Mesenchymal stem cell (in vitro differentiated cells and primary cell): ENCODE data around the gene KRT83.
"Not testable (repeated sequence)": the region's sequence is repeated elsewhere in the genome, so short reads cannot be mapped to it uniquely, and the experiment has no call there.

ENCODE experiments used
- DNase-seq: peaks from one replicate; pipeline ENCODE4 v3.0.0-alpha.2; 2013
- H2AFZ ChIP-seq: one replicate; pipeline ENCODE4 v1.6.1; 2013; ENCODE audit warnings: low read depth, mild to moderate bottlenecking, control low read depth, inconsistent platforms, low read length, moderate library complexity
- H2AK5ac ChIP-seq: 2 replicates; pipeline ENCODE4 v1.6.1; 2013; ENCODE audit warnings: low read length, moderate library complexity, mild to moderate bottlenecking, inconsistent platforms; ENCODE audit not compliant: severe bottlenecking
- H2BK120ac ChIP-seq: one replicate; pipeline ENCODE4 v1.6.1; 2013; ENCODE audit warnings: low read depth, mild to moderate bottlenecking, inconsistent platforms, low read length, moderate library complexity
- H2BK12ac ChIP-seq, 2 experiments: one replicate each; pipeline ENCODE4 v1.6.1; 2013; ENCODE audit warnings: inconsistent platforms in 2 of 2, low read length in 2 of 2, mild to moderate bottlenecking in 2 of 2, moderate library complexity in 2 of 2, control low read depth in 1 of 2
- H2BK15ac ChIP-seq: one replicate; pipeline ENCODE4 v1.6.1; 2013; ENCODE audit warnings: mild to moderate bottlenecking, low read depth, inconsistent platforms; ENCODE audit not compliant: poor library complexity, severe bottlenecking
- H2BK5ac ChIP-seq: 2 replicates; pipeline ENCODE4 v1.6.1; 2013; ENCODE audit warnings: low read depth, mild to moderate bottlenecking, low read length, control low read depth, inconsistent platforms; ENCODE audit not compliant: poor library complexity, severe bottlenecking
- H3K14ac ChIP-seq, 2 experiments: one replicate each; pipeline ENCODE4 v1.6.1; 2013; ENCODE audit warnings: inconsistent platforms in 2 of 2, low read length in 2 of 2, control low read depth in 1 of 2, mild to moderate bottlenecking in 1 of 2, moderate library complexity in 1 of 2
- H3K18ac ChIP-seq, 2 experiments: one replicate each; pipeline ENCODE4 v1.6.1; 2013; ENCODE audit warnings: inconsistent platforms in 2 of 2, low read length in 2 of 2, control low read depth in 1 of 2, low read depth in 1 of 2, mild to moderate bottlenecking in 1 of 2
- H3K23ac ChIP-seq, 2 experiments: one replicate each; pipeline ENCODE4 v1.6.1; 2013; ENCODE audit warnings: inconsistent platforms in 2 of 2, low read length in 2 of 2, mild to moderate bottlenecking in 2 of 2, moderate library complexity in 2 of 2, control low read depth in 1 of 2
- H3K27ac ChIP-seq: 2 replicates; pipeline ENCODE4 v1.5.1; 2013; ENCODE audit warnings: mild to moderate bottlenecking, moderate library complexity, low read length, control low read depth, inconsistent platforms; ENCODE audit not compliant: poor library complexity, severe bottlenecking
- H3K27me3 ChIP-seq, 2 experiments: 2 replicates each; pipeline versions ENCODE4 v1.6.1 to v1.7.0; 2013; ENCODE audit warnings: low read length in 2 of 2, mild to moderate bottlenecking in 2 of 2, moderate library complexity in 2 of 2, control low read depth in 1 of 2, inconsistent platforms in 1 of 2; ENCODE audit not compliant: control insufficient read depth in 1 of 2, insufficient read depth in 1 of 2
- H3K36me3 ChIP-seq, 2 experiments: 2 replicates each; pipeline versions ENCODE4 v1.6.1 to v1.7.0; 2013; ENCODE audit warnings: low read length in 2 of 2, control low read depth in 1 of 2, inconsistent platforms in 1 of 2, low read depth in 1 of 2, mild to moderate bottlenecking in 1 of 2; ENCODE audit not compliant: insufficient read depth in 2 of 2, control insufficient read depth in 1 of 2
- H3K4ac ChIP-seq, 2 experiments: one replicate each; pipeline ENCODE4 v1.6.1; 2013; ENCODE audit warnings: inconsistent platforms in 2 of 2, low read length in 2 of 2, mild to moderate bottlenecking in 2 of 2, moderate library complexity in 2 of 2, control low read depth in 1 of 2, low read depth in 1 of 2
- H3K4me1 ChIP-seq: 2 replicates; pipeline ENCODE4 v1.6.1; 2013; ENCODE audit warnings: low read depth, low read length, control low read depth; ENCODE audit not compliant: control insufficient read depth, insufficient read depth
- H3K4me2 ChIP-seq: 2 replicates; pipeline ENCODE4 v1.6.1; 2013; ENCODE audit warnings: low read length, mild to moderate bottlenecking, inconsistent platforms; ENCODE audit not compliant: poor library complexity, severe bottlenecking
- H3K4me3 ChIP-seq, 2 experiments: 2 replicates each; pipeline versions ENCODE4 v1.5.1 to v1.7.0; 2013; ENCODE audit warnings: low read length in 2 of 2, mild to moderate bottlenecking in 2 of 2, control low read depth in 1 of 2, low read depth in 1 of 2; ENCODE audit not compliant: insufficient read depth in 1 of 2
- H3K79me1 ChIP-seq: replicated peaks from 2 replicates; pipeline ENCODE4 v1.6.1; 2013; ENCODE audit warnings: mild to moderate bottlenecking, control low read depth, low read length, inconsistent platforms; ENCODE audit not compliant: poor library complexity, severe bottlenecking
- H3K9ac ChIP-seq: 2 replicates; pipeline ENCODE4 v1.7.0; 2013; ENCODE audit warnings: mild to moderate bottlenecking, low read length, moderate library complexity
- H3K9me3 ChIP-seq: 2 replicates; pipeline ENCODE4 v1.7.0; 2013; ENCODE audit warnings: mild to moderate bottlenecking, low read length; ENCODE audit not compliant: control insufficient read depth
- H4K8ac ChIP-seq: one replicate; pipeline ENCODE4 v1.6.1; 2013; ENCODE audit warnings: inconsistent platforms, mild to moderate bottlenecking, low read length, moderate library complexity
- H4K91ac ChIP-seq: one replicate; pipeline ENCODE4 v1.6.1; 2013; ENCODE audit warnings: mild to moderate bottlenecking, low read length, inconsistent platforms
- WGBS: methylation state at CpG from one replicate; pipeline ENCODE4 v1.1.7; 2013; ENCODE audit warnings: mixed read lengths; 5-methylcytosine and 5-hydroxymethylcytosine counted together

KRT83 gene

GRCh38 chr12:52287816-52288805, 33.1 kb downstream of the KRT83 start:
- not testable (repeated sequence) for H2AFZ ChIP-seq, H3K18ac ChIP-seq, H4K91ac ChIP-seq, H3K36me3 ChIP-seq, H3K23ac ChIP-seq, DNase-seq, H3K27ac ChIP-seq, H3K4me1 ChIP-seq, H3K79me1 ChIP-seq, H2AK5ac ChIP-seq, H4K8ac ChIP-seq, H3K4me3 ChIP-seq, H2BK120ac ChIP-seq, H2BK15ac ChIP-seq, H2BK12ac ChIP-seq, H3K9ac ChIP-seq, H3K9me3 ChIP-seq, H3K14ac ChIP-seq, H2BK5ac ChIP-seq, H3K4ac ChIP-seq, H3K4me2 ChIP-seq
- H3K27me3 ChIP-seq: peaks cover 3 to 17% of the 10 kb centered on the region in 2 experiments
- 93% methylated on average over 9 of the region's 17 CpGs for WGBS

DNA sequence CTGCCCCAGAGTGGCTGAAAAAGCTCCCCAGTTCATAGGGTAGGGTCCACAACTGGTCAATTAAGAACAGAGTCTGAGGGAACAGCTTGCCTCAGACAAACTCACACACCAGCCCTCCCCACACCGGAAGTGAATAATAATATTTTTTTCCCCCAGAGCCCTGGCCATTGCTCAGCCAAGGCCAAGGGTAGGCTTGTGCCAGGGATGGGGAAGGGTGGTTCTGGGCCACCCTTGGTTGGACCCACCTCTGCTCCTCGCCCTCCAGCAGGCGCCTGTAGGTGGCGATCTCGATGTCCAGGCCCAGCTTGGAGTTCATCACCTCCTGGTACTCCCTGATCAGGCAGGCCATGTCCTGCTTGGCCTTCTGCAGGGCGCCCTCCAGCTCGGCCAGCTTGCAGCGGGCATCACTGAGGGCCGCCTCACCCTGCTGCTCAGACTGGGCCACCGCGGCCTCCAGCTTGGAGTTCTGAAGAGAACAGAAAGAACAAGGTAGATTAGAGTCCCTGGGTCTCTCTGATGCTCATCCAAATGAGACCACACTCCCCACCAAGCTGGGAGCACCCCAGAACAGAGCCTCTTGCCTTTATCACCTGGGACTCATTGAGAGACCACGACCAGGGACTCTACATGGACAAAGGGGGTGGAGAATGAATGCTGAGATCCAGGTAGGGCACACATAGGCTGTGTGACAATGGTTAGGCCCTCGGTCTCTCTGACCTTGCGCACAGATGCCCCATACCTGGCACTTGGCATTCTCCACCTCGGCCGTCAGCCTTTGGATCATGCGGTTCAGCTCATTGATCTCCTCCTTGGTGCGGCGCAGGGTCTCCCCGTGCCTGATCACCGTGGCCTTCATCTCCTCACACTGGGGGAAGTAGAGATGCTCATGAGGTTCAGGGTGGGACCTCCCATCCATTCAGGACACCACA, 34.1 kb downstream of the KRT83 start:
- H3K79me1 ChIP-seq, H3K14ac ChIP-seq, H3K18ac ChIP-seq, H3K4ac ChIP-seq, DNase-seq, H2BK5ac ChIP-seq, H4K91ac ChIP-seq, H4K8ac ChIP-seq, H3K9me3 ChIP-seq, H3K4me1 ChIP-seq, H3K4me3 ChIP-seq, H2AFZ ChIP-seq, H3K27ac ChIP-seq, H2BK120ac ChIP-seq, H3K4me2 ChIP-seq, H3K9ac ChIP-seq, H2AK5ac ChIP-seq, H3K36me3 ChIP-seq, H2BK15ac ChIP-seq, H2BK12ac ChIP-seq, H3K23ac ChIP-seq: not testable (repeated sequence)
- WGBS: 93% methylated on average over 12 of the region's 21 CpGs
- H3K27me3 ChIP-seq: peaks cover 0 to 12% of the 10 kb centered on the region in 2 experiments

DNA sequence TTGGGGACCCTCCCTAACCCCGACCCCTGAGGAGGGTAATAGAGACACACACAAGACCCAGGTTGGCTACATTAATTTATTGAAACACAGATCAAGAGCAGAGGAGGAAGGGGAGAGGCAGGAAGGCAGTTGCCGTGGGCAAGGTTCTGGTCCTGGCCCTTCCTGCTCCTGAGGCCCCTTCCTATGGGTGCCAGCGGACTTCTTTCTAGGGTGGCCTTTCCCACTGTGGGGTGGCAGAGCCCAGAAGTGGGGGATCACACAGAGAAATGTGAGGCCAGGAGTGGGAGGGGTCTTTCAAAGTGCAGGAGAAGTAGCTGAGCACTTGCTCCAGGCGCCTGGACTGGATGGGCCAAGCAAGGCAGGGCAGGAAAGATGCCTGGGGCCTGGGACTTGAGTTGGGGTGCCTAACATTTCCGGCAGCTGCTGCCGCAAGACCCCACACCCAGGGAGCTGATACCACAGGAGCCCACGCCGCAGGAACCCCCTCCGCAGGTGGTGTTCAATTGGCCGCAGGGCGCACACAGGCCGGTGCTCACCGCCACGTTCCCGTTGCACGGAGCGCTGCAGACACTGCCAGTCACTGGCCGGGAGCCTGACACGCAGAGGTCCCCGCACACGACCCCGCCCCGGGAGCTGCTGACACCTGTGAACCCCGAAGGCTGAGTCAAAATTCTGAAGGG, 35.2 kb downstream of the KRT83 start:
- no peaks in the 10 kb centered on the region for H3K79me1 ChIP-seq
- H3K4me1 ChIP-seq: peaks cover 7% of the 10 kb centered on the region
- H3K14ac ChIP-seq: no peak overlapping the region
- no peak overlapping the region for H3K4ac ChIP-seq
- H3K9ac ChIP-seq: no peak overlapping the region
- H2BK5ac ChIP-seq: no peak overlapping the region
- no peak overlapping the region for H2BK120ac ChIP-seq
- H3K27me3 ChIP-seq: peaks cover 0 to 2% of the 10 kb centered on the region in 2 experiments
- H4K8ac ChIP-seq: no peak overlapping the region
- H2BK15ac ChIP-seq: no peak overlapping the region
- whole genome bisulfite sequencing: 85% methylated on average over 24 of the region's 24 CpGs
- no peak overlapping the region for H3K4me3 ChIP-seq
- no peak overlapping the region for H2AFZ ChIP-seq
- H3K9me3 ChIP-seq: no peaks in the 10 kb centered on the region
- H4K91ac ChIP-seq: peak overlapping the region; percentile 27
- no peak overlapping the region for H3K18ac ChIP-seq
- no peak overlapping the region for H2BK12ac ChIP-seq
- H2AK5ac ChIP-seq: peak overlapping the region; percentile 69
- H3K4me2 ChIP-seq: no peak overlapping the region
- no peak overlapping the region for H3K23ac ChIP-seq
- DNase-seq: no peak
- H3K36me3 ChIP-seq: no peaks in the 10 kb centered on the region
- no peak overlapping the region for H3K27ac ChIP-seq
